Neural cell (in vitro differentiated cells): ENCODE results near the gene NRG3. TPM values are rescaled to one million over a fixed set of nuclear protein-coding genes. Genes with fewer than 3 reads are reported as not detected.

Experiments
- H2AFZ ChIP-seq: fragments of 200-600, 300-800 bp; sonication (generic), shearing (Covaris generic); 2 replicates; pipeline ENCODE4 v1.6.0; 2014; ENCODE audit warnings: low read depth, mild to moderate bottlenecking, antibody characterized with exemption, low read length, moderate library complexity
- H3F3A ChIP-seq: fragments of 200-600 bp; shearing (Covaris generic); 2 replicates; pipeline ENCODE4 v1.6.1; 2016; ENCODE audit warnings: mild to moderate bottlenecking, moderate library complexity, mixed read lengths, antibody characterized with exemption, low read length; ENCODE audit not compliant: insufficient read depth, poor library complexity, severe bottlenecking
- H3K27ac ChIP-seq: fragments of 200-600, 300-800 bp; sonication (generic), shearing (Covaris generic); 2 replicates; pipeline ENCODE4 v1.5.1; 2014; ENCODE audit warnings: mild to moderate bottlenecking, low read length, moderate library complexity
- H3K27me3 ChIP-seq: fragments of 300-800, 200-600 bp; sonication (generic), shearing (Covaris generic); 2 replicates; pipeline ENCODE4 v1.6.0; 2014; ENCODE audit warnings: mild to moderate bottlenecking, low read depth, low read length, moderate library complexity; ENCODE audit not compliant: insufficient read depth
- H3K36me3 ChIP-seq: fragments of 300-800, 200-600 bp; sonication (generic), shearing (Covaris generic); 2 replicates; pipeline ENCODE4 v1.5.1; 2014; ENCODE audit warnings: mild to moderate bottlenecking, antibody characterized with exemption, low read length, moderate library complexity; ENCODE audit not compliant: insufficient read depth
- H3K4me2 ChIP-seq: fragments of 300-800, 200-600 bp; sonication (generic), shearing (Covaris generic); 2 replicates; pipeline ENCODE4 v1.6.0; 2014; ENCODE audit warnings: mild to moderate bottlenecking, low read length
- H3K4me3 ChIP-seq: fragments of 300-800, 200-600 bp; sonication (generic), shearing (Covaris generic); 2 replicates; pipeline ENCODE4 v1.5.1; 2014; ENCODE audit warnings: mild to moderate bottlenecking, low read length, moderate library complexity
- H3K79me2 ChIP-seq: fragments of 200-600 bp; shearing (Covaris generic); replicated peaks from 2 replicates; pipeline ENCODE4 v1.6.0; 2014; ENCODE audit warnings: mild to moderate bottlenecking, low read length, moderate library complexity; ENCODE audit not compliant: insufficient read depth
- H3K9ac ChIP-seq: fragments of 300-800, 200-600 bp; sonication (generic), shearing (Covaris generic); 2 replicates; pipeline ENCODE4 v1.6.1; 2016; ENCODE audit warnings: mild to moderate bottlenecking, low read length, mixed read lengths
- H3K9me2 ChIP-seq: fragments of 200-600 bp; shearing (Covaris generic); 2 replicates; pipeline ENCODE4 v1.6.1; 2016; ENCODE audit warnings: mild to moderate bottlenecking, low read length, mixed read lengths; ENCODE audit not compliant: insufficient read depth
- H3K9me3 ChIP-seq: fragments of 200-600, 300-800 bp; sonication (generic), shearing (Covaris generic); 2 replicates; pipeline ENCODE4 v1.6.1; 2016; ENCODE audit warnings: mild to moderate bottlenecking, mixed run types, low read length, moderate library complexity, mixed read lengths
- H4K20me1 ChIP-seq: fragments of 200-600 bp; shearing (Covaris generic); 2 replicates; pipeline ENCODE4 v1.6.1; 2016; ENCODE audit warnings: mild to moderate bottlenecking, mixed run types; ENCODE audit not compliant: insufficient read depth
- EP300 ChIP-seq: fragments of 450-650 bp; conservative IDR thresholded peaks from 2 replicates; pipeline ENCODE4 v1.6.1; 2014; ENCODE audit warnings: antibody characterized with exemption, mild to moderate bottlenecking, moderate library complexity; ENCODE audit not compliant: poor library complexity, severe bottlenecking
- EZH2 ChIP-seq: fragments of 200-600, 300-800 bp; shearing (Covaris generic), sonication (generic); IDR thresholded peaks from 2 replicates; pipeline ENCODE4 v1.6.1; 2014; ENCODE audit warnings: antibody characterized with exemption, low read length, borderline replicate concordance, mild to moderate bottlenecking; ENCODE audit not compliant: insufficient read depth, poor library complexity, severe bottlenecking
- MXI1 ChIP-seq: fragments of 450-650 bp; conservative IDR thresholded peaks from 2 replicates; pipeline ENCODE4 v1.6.1; 2014; ENCODE audit warnings: antibody characterized with exemption, mild to moderate bottlenecking; ENCODE audit not compliant: poor library complexity, severe bottlenecking
- POLR2AphosphoS5 ChIP-seq: IDR thresholded peaks from 2 replicates; pipeline ENCODE4 v1.6.1; 2012
- RAD21 ChIP-seq: fragments of 450-650 bp; conservative IDR thresholded peaks from 2 replicates; pipeline ENCODE4 v1.6.1; 2014; ENCODE audit warnings: antibody characterized with exemption, mild to moderate bottlenecking, moderate library complexity
- SMC3 ChIP-seq: fragments of 450-650 bp; conservative IDR thresholded peaks from 2 replicates; pipeline ENCODE4 v1.6.1; 2014; ENCODE audit warnings: antibody characterized with exemption, mild to moderate bottlenecking, moderate library complexity; ENCODE audit not compliant: poor library complexity
- TAF1 ChIP-seq: IDR thresholded peaks from 2 replicates; pipeline ENCODE4 v1.6.1; 2012; ENCODE audit warnings: low read depth
- polyA plus RNA-seq: library from polyadenylated mRNA; depleted of rRNA; stranded (reverse); fragments of >200 nt; gene quantifications from 2 replicates; pipeline ENCODE4 v1.2.3, GENCODE V29; 2014
- TF ChIP-seq, protein P1 (sequence below): fragments of 450-650 bp; IDR thresholded peaks from 2 replicates; pipeline ENCODE4 v1.5.1; 2014; ENCODE audit warnings: antibody characterized with exemption, mild to moderate bottlenecking, moderate library complexity; ENCODE audit not compliant: poor library complexity, severe bottlenecking
- TF ChIP-seq, protein P2 (sequence below): IDR thresholded peaks from 2 replicates; pipeline ENCODE4 v1.6.1; 2012; ENCODE audit warnings: borderline replicate concordance

NRG3 gene
- polyA plus RNA-seq, 1 donor from 2014 or later: 14.0 TPM

DNA sequence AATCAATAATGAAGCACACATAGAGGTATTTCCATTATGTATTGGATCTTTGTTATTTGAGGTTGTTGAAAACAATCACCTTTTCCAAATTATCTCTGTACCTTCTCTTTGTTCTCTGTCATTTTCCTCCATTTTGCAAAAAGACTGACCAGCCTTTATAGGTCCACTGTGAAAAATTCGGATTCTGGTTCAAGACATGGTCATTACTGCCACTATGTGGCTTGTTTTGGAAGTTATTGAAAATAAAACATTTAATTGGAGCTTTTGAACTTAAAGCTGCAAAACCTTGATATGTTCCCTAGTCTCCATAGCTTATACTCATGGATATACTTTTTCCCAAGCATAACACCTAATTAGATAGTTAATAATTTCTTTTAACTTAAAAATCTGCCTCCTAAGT is 1094.4 kb downstream of the NRG3 start:
- Histone ChIP-seq H3K9me3 (no peaks in the 10 kb centered on the region), H3K27me3 (no peaks in the 10 kb centered on the region), H2AFZ (no peak overlapping the region), H3K36me3 (no peaks in the 10 kb centered on the region), H3K9ac (no peak overlapping the region), H4K20me1 (no peaks in the 10 kb centered on the region), H3K9me2 (no peaks in the 10 kb centered on the region), H3F3A (peaks cover 3% of the 10 kb centered on the region), H3K4me3 (no peak overlapping the region), H3K27ac (no peak overlapping the region), H3K79me2 (no peaks in the 10 kb centered on the region), H3K4me2 (no peak overlapping the region)
- TF ChIP-seq SMC3: peak; percentile 63
- TF ChIP-seq, protein P1, sequence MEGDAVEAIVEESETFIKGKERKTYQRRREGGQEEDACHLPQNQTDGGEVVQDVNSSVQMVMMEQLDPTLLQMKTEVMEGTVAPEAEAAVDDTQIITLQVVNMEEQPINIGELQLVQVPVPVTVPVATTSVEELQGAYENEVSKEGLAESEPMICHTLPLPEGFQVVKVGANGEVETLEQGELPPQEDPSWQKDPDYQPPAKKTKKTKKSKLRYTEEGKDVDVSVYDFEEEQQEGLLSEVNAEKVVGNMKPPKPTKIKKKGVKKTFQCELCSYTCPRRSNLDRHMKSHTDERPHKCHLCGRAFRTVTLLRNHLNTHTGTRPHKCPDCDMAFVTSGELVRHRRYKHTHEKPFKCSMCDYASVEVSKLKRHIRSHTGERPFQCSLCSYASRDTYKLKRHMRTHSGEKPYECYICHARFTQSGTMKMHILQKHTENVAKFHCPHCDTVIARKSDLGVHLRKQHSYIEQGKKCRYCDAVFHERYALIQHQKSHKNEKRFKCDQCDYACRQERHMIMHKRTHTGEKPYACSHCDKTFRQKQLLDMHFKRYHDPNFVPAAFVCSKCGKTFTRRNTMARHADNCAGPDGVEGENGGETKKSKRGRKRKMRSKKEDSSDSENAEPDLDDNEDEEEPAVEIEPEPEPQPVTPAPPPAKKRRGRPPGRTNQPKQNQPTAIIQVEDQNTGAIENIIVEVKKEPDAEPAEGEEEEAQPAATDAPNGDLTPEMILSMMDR: peak; percentile 54
- peak; percentile 63 for TF ChIP-seq RAD21
- TF ChIP-seq TAF1: no peak

DNA sequence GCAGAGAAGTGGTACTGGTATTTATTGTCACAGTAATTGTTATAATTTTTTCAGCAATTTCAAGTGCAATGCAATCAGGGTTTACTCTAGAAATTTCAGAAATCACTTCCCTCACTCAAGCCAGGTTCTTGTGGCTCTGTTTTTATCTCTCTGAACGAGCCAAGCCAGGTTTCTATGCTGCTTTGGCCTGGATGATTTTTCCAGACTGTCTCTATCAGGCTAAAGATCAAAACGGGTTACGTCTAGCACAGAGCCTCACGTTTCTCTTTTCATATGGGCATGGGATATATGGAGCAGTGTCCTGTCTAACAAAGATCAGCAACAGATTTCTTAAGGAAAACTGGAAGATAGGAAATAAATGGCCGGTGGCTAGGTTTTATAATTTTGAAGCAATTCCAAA is 1105.3 kb downstream of the NRG3 start:
- Histone ChIP-seq H3K4me2 (no peak overlapping the region), H3K9ac (no peak overlapping the region), H4K20me1 (no peaks in the 10 kb centered on the region), H3K36me3 (no peaks in the 10 kb centered on the region), H3K27me3 (no peaks in the 10 kb centered on the region), H3K4me3 (no peak overlapping the region), H2AFZ (no peak overlapping the region), H3K9me3 (no peaks in the 10 kb centered on the region), H3F3A (no peaks in the 10 kb centered on the region), H3K79me2 (no peaks in the 10 kb centered on the region), H3K27ac (no peak overlapping the region), H3K9me2 (no peaks in the 10 kb centered on the region)
- no peak for TF ChIP-seq POLR2AphosphoS5
- TF ChIP-seq MXI1: no peak

DNA sequence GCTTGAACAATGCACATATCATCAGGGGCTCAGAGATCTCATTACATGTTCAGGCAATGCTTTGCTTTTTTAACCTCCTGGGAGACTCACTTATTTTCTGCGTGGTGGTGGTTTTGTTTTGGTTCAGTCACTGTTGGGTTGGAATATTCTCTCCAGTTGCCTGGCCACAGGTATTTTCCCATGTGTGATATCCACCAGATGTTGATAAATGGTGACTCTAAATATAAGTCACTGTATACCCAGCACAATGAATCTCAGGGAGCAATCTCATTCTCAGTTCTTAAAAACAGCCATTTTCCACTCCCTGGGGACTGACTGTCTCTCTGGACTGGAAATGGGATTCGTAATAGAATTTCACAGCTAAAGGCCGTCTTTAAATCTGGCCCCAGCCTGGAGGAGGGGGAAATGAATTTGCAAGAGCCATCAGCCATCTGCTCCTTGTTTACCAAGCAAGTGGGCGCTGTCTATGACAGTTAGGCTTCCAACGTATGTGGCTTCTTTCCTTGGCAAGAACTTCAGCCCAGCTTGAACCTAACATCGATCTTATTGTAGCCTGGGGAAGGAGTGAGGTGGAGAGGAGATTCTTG is 1106.2 kb downstream of the NRG3 start:
- Histone ChIP-seq H3K4me2 (no peak overlapping the region), H3F3A (no peaks in the 10 kb centered on the region), H3K9ac (no peak overlapping the region), H3K4me3 (no peak overlapping the region), H2AFZ (no peak overlapping the region), H3K36me3 (no peaks in the 10 kb centered on the region), H3K79me2 (no peaks in the 10 kb centered on the region), H4K20me1 (no peaks in the 10 kb centered on the region), H3K27me3 (no peaks in the 10 kb centered on the region), H3K27ac (no peak overlapping the region), H3K9me2 (no peaks in the 10 kb centered on the region), H3K9me3 (no peaks in the 10 kb centered on the region)
- no peak for TF ChIP-seq TAF1
- no peak for TF ChIP-seq SMC3
- no peak for TF ChIP-seq EP300
- no peak for TF ChIP-seq MXI1

DNA sequence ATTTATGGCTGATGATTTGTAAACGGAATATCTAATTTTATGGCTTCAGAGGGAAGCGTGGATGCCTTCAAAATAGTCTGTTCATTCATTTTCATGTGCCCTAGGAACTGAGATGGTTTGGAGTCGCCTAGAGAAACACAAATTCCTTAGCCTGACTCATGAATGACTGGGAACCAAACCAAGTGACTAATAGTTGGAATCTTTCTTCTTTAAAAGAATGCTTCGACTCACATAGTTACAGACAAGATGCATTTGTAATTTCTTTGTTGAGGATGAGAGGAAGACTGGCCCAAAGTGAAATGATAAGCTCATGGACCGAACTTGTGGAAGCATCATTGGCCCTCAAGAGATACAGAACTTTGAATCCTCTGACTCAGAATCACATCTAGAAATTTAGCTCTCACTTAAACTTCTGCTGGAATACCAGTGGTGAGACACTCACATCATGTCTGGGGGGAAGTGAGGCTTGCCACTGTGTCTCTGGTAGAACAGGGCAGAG is 1107.2 kb downstream of the NRG3 start:
- H3K79me2 ChIP-seq: no peaks in the 10 kb centered on the region
- H3K27me3 ChIP-seq: no peaks in the 10 kb centered on the region
- no peak overlapping the region for H3K9ac ChIP-seq
- no peaks in the 10 kb centered on the region for H3F3A ChIP-seq
- H3K9me3 ChIP-seq: no peaks in the 10 kb centered on the region
- H3K4me3 ChIP-seq: no peak overlapping the region
- TF ChIP-seq RAD21: no peak
- no peak for TF ChIP-seq SMC3
- TF ChIP-seq TAF1: no peak
- TF ChIP-seq POLR2AphosphoS5: no peak
- TF ChIP-seq MXI1: no peak
- TF ChIP-seq, protein P2, sequence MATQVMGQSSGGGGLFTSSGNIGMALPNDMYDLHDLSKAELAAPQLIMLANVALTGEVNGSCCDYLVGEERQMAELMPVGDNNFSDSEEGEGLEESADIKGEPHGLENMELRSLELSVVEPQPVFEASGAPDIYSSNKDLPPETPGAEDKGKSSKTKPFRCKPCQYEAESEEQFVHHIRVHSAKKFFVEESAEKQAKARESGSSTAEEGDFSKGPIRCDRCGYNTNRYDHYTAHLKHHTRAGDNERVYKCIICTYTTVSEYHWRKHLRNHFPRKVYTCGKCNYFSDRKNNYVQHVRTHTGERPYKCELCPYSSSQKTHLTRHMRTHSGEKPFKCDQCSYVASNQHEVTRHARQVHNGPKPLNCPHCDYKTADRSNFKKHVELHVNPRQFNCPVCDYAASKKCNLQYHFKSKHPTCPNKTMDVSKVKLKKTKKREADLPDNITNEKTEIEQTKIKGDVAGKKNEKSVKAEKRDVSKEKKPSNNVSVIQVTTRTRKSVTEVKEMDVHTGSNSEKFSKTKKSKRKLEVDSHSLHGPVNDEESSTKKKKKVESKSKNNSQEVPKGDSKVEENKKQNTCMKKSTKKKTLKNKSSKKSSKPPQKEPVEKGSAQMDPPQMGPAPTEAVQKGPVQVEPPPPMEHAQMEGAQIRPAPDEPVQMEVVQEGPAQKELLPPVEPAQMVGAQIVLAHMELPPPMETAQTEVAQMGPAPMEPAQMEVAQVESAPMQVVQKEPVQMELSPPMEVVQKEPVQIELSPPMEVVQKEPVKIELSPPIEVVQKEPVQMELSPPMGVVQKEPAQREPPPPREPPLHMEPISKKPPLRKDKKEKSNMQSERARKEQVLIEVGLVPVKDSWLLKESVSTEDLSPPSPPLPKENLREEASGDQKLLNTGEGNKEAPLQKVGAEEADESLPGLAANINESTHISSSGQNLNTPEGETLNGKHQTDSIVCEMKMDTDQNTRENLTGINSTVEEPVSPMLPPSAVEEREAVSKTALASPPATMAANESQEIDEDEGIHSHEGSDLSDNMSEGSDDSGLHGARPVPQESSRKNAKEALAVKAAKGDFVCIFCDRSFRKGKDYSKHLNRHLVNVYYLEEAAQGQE: no peak
- TF ChIP-seq, protein P1: no peak
- no peak for TF ChIP-seq EP300
- no peak for TF ChIP-seq EZH2
- H3K4me2 ChIP-seq: no peak overlapping the region
- no peaks in the 10 kb centered on the region for H3K9me2 ChIP-seq
- H2AFZ ChIP-seq: no peak overlapping the region
- no peak overlapping the region for H3K27ac ChIP-seq
- no peaks in the 10 kb centered on the region for H4K20me1 ChIP-seq
- no peaks in the 10 kb centered on the region for H3K36me3 ChIP-seq
